Fibroblast of lung (primary cell): ENCODE measurements around the gene SMIM17. TPM values are rescaled to one million over a fixed set of nuclear protein-coding genes. Genes with fewer than 3 reads are reported as not detected.

ENCODE experiments used
- DNase-seq, 2 donors: peaks; one replicate each; pipeline versions ENCODE4 v3.0.0 to v3.0.0-alpha.2; 2010; ENCODE audit warnings: low read depth in 2 of 2
- H2AFZ ChIP-seq: 2 replicates; pipeline ENCODE4 v1.5.1; 2012; ENCODE audit warnings: low read length, control low read depth, inconsistent platforms
- H3K27ac ChIP-seq: 2 replicates; pipeline ENCODE4 v1.5.1; 2011; ENCODE audit warnings: low read length, control low read depth; ENCODE audit not compliant: insufficient read depth
- H3K27me3 ChIP-seq: 2 replicates; pipeline ENCODE4 v1.5.1; 2011; ENCODE audit warnings: mild to moderate bottlenecking, low read length; ENCODE audit not compliant: control insufficient read depth, insufficient read depth
- H3K36me3 ChIP-seq: 2 replicates; pipeline ENCODE4 v1.5.1; 2011; ENCODE audit warnings: low read length; ENCODE audit not compliant: control insufficient read depth, insufficient read depth
- H3K4me1 ChIP-seq: 2 replicates; pipeline ENCODE4 v1.5.1; 2011; ENCODE audit warnings: low read length; ENCODE audit not compliant: control insufficient read depth, insufficient read depth; ENCODE audit errors: extremely low read depth
- H3K4me2 ChIP-seq: 2 replicates; pipeline ENCODE4 v1.5.1; 2011; ENCODE audit warnings: low read length, control low read depth; ENCODE audit not compliant: insufficient read depth; ENCODE audit errors: extremely low read depth
- H3K4me3 ChIP-seq, 4 experiments: fragments of 200-600 bp in 1 of 4; sonication (generic) in 1 of 4; replicated peaks in 1 of 4; 2 replicates each; pipeline ENCODE4 v1.5.1; 2011 to 2016; ENCODE audit warnings: low read length in 4 of 4, low read depth in 3 of 4, mild to moderate bottlenecking in 3 of 4, control low read depth in 2 of 4, inconsistent platforms in 1 of 4, mixed read lengths in 1 of 4; ENCODE audit not compliant: insufficient read depth in 1 of 4; ENCODE audit errors: control extremely low read depth in 1 of 4
- H3K79me2 ChIP-seq: 2 replicates; pipeline ENCODE4 v1.5.1; 2012; ENCODE audit warnings: mild to moderate bottlenecking, low read length, inconsistent platforms; ENCODE audit not compliant: control insufficient read depth, insufficient read depth
- H3K9ac ChIP-seq: 2 replicates; pipeline ENCODE4 v1.5.1; 2011; ENCODE audit warnings: mild to moderate bottlenecking, low read length, control low read depth; ENCODE audit not compliant: insufficient read depth
- H3K9me3 ChIP-seq: 2 replicates; pipeline ENCODE4 v1.5.1; 2012; ENCODE audit warnings: low read depth, low read length; ENCODE audit not compliant: control insufficient read depth, insufficient read depth
- H4K20me1 ChIP-seq: 2 replicates; pipeline ENCODE4 v1.5.1; 2011; ENCODE audit warnings: low read length; ENCODE audit not compliant: control insufficient read depth, insufficient read depth; ENCODE audit errors: extremely low read depth
- CTCF ChIP-seq, 2 donors: IDR thresholded peaks in 1 of 2; conservative IDR thresholded peaks in 1 of 2; 1 replicate in 1 of 2; 2 replicates in 1 of 2; pipeline ENCODE4 v1.5.1; 2011 to 2012; ENCODE audit warnings: low read length in 2 of 2, control low read depth in 1 of 2, inconsistent platforms in 1 of 2, low read depth in 1 of 2, mild to moderate bottlenecking in 1 of 2
- EZH2 ChIP-seq: IDR thresholded peaks from 2 replicates; pipeline ENCODE4 v1.5.1; 2012; ENCODE audit warnings: low read length, control low read depth, mild to moderate bottlenecking; ENCODE audit errors: missing control alignments
- polyA minus RNA-seq: library from RNA; depleted of rRNA, polyadenylated mRNA; stranded (reverse); fragments of >200 nt; gene quantifications from 2 replicates; pipeline ENCODE4 v1.2.3, GENCODE V29; 2011; ENCODE audit warnings: low replicate concordance
- polyA plus RNA-seq, 2 donors: library from polyadenylated mRNA; depleted of rRNA in 1 of 2; stranded (reverse) in 1 of 2; unstranded in 1 of 2; fragments of >200 nt; gene quantifications; 2 replicates each; pipeline ENCODE4 v1.2.1, GENCODE V29; 2011 to 2012; ENCODE audit warnings: missing spikeins in 1 of 2
- total RNA-seq: library from RNA; depleted of rRNA; stranded (reverse); fragments of >200 nt; gene quantifications from 2 replicates; pipeline ENCODE4 v1.2.1, GENCODE V29; 2014

SMIM17 gene
- total RNA-seq (under 0.01 and 0.33 TPM in 2 replicates), polyA plus RNA-seq (0.09 and 0.43 TPM in 2 replicates), polyA minus RNA-seq (not detected in 2 replicates)
- 0.36 TPM in 1 of 2 replicates, not detected in the other for polyA plus RNA-seq (2012)

GRCh38 chr19:56642711-56643459, at the start of gene SMIM17:
Gene SMIM17 (plus strand): TSS chr19:56643159. CDS start chr19:56645668, 2,509 bp downstream.
- no peaks in the 10 kb centered on the region for H3K4me1 ChIP-seq
- no peak within 1 kb of the TSS for H2AFZ ChIP-seq
- no peaks in the 10 kb centered on the region for H3K9me3 ChIP-seq
- no peak for DNase-seq
- H3K27ac ChIP-seq = no peak within 1 kb of the TSS
- no peaks in the 10 kb centered on the region for H3K27me3 ChIP-seq
- no peaks in the 10 kb centered on the region for H3K36me3 ChIP-seq
- no peaks in the 10 kb centered on the region for H3K79me2 ChIP-seq
- TF ChIP-seq CTCF (conservative IDR thresholded peaks at IDR 0.05 in 1 of 2, IDR thresholded peaks at IDR 0.05 in 1 of 2; ENCODE audit: low read depth in 1 of 2, low read length in 2 of 2) (no peak), EZH2 (no peak)
- H3K4me2 ChIP-seq = no peak within 1 kb of the TSS
- no peak within 1 kb of the TSS for H3K9ac ChIP-seq
- H4K20me1 ChIP-seq = no peaks in the 10 kb centered on the region
- no peak within 1 kb of the TSS for H3K4me3 ChIP-seq

DNA sequence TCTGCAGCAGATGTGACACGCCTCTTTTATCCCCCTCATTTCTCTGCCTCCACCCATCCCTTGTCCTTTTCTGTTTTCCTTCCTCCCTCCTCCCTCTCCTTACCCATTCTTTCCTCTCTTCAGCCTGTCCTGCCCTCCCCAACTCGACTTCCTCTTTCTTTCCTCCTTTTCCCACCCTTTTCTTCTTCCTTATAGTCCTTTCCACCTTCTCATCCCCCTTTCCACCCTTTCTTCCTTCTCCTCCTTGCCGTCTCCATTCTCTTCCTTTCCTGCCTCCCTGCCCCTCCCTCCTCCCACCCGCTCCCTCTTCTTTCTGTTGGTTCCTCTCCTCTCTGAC, 48.5 kb upstream of the SMIM17 start:
- H4K20me1 ChIP-seq = no peaks in the 10 kb centered on the region
- peaks cover 15% of the 10 kb centered on the region for H3K79me2 ChIP-seq
- H3K4me3 ChIP-seq = peak overlapping the region in 1 of 4 experiments; percentile 98
- H3K4me2 ChIP-seq = no peak overlapping the region
- peak overlapping the region; percentile 96 for H2AFZ ChIP-seq
- no peak overlapping the region for H3K9ac ChIP-seq
- H3K9me3 ChIP-seq = no peaks in the 10 kb centered on the region
- no peak for DNase-seq
- H3K4me1 ChIP-seq = no peaks in the 10 kb centered on the region
- no peaks in the 10 kb centered on the region for H3K27me3 ChIP-seq
- H3K27ac ChIP-seq = no peak overlapping the region
- no peaks in the 10 kb centered on the region for H3K36me3 ChIP-seq
- TF ChIP-seq CTCF (conservative IDR thresholded peaks at IDR 0.05 in 1 of 2, IDR thresholded peaks at IDR 0.05 in 1 of 2; ENCODE audit: low read depth in 1 of 2, low read length in 2 of 2) = no peak
- no peak for TF ChIP-seq EZH2

DNA sequence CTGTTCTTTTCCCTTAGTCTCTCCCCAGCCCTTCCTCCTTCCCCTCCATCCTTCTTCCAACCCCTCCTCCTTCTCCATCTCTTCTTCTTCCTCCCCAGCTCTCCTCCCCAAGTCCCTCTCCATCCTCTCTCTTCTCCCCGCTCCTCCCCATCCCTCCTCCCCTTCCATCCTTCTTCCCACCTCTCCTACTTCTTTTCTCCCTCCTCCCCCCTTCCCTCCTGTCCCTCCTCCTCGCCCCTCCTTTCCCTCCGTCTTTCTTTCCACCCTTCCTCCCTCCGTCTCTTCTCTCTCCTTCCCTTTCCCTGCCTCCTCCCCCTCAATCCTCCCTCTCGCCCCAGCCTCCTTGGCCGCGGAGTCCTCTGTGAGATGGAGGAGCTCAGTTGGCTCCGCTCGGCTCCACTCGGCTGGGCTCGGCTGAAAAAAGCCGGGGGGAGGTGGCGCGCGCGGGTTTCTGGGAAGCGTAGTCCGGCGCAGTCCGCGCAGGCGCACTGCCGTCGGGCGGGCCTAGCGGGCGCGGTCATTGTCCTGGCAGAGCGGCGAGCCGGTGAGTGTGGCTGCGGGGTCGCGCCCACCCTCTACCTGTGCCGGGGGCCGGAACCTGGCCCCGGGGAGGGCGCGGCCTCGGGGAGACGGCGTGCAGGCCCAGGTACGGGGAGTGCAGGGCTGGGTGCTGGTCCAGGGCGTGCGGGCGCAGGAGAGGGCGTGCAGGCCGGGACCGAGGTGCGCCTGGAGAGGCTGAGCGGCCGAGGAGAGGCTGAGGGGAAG, 48.0 kb upstream of the SMIM17 start, which contains the start of gene ZNF71:
ZNF71 (plus strand) TSS at position 520 of the 765 bp plus-strand sequence. CDS start 6,257 bp downstream, outside the sequence.
- H3K27ac ChIP-seq = peak within 1 kb of the TSS; percentile 22
- DNase-seq = peak; percentile 82 to 86
- H3K79me2 ChIP-seq = peaks cover 15% of the 10 kb centered on the region
- no peaks in the 10 kb centered on the region for H3K4me1 ChIP-seq
- TF ChIP-seq EZH2 = no peak
- no peak for TF ChIP-seq CTCF (conservative IDR thresholded peaks at IDR 0.05 in 1 of 2, IDR thresholded peaks at IDR 0.05 in 1 of 2; ENCODE audit: low read depth in 1 of 2, low read length in 2 of 2)
- peak within 1 kb of the TSS; percentile 97 for H3K4me2 ChIP-seq
- no peaks in the 10 kb centered on the region for H4K20me1 ChIP-seq
- H3K4me3 ChIP-seq = peak within 1 kb of the TSS; percentile 65 to 99 (median 96)
- H3K9me3 ChIP-seq = no peaks in the 10 kb centered on the region
- H3K36me3 ChIP-seq = no peaks in the 10 kb centered on the region
- peak within 1 kb of the TSS; percentile 96 for H2AFZ ChIP-seq
- H3K27me3 ChIP-seq = no peaks in the 10 kb centered on the region
- H3K9ac ChIP-seq = peak within 1 kb of the TSS; percentile 56
